ENCODE measurements around the gene SLC16A5. TPM values are rescaled to one million over a fixed set of nuclear protein-coding genes. Genes with fewer than 3 reads are reported as not detected.
A peak's percentile ranks its signal among the peaks of the same experiment; 100 is the strongest.

Gene SLC16A5
- total RNA-seq, 1 experiment from 2014 or later, result 1.2 TPM

DNA sequence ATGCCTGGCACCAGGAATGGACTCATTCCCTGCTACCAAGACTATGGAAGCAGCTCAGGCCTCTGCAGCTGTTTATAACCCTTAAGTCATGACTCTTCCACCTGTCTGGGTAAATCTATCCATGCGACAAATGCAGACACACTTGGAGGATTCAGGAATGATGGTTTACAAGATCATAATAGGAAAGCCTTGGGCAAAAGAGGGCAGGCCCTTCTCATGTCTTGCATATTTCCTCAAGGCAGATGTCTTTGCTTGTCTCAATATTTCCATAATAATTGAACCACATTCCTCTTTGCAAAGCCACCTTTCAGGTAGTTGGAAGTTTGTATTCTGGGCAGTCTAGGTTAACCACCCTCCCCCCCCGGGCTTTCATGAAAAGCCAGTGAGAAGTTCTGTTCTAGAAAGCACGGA lies 67.4 kb downstream of the SLC16A5 start:
- TF ChIP-seq EZH2 (IDR thresholded peaks at IDR 0.05; ENCODE audit: low read length, unreplicated experiment), result no peak
- H3K27ac ChIP-seq (ENCODE audit: low read length), result peak overlapping the region; percentile 63
- H3K4me3 ChIP-seq (ENCODE audit: low read length), result peak overlapping the region; percentile 25; the same call in 1 of the 2 replicates
- peaks cover 49% of the 10 kb centered on the region for H3K4me1 ChIP-seq (ENCODE audit: insufficient read depth, low read length)
- ChIA-PET CTCF (interaction anchor here (1.0 kb wide), 1 partner anchor 42 kb away, joined by 3 read pairs; no protein-coding TSS in a partner anchor), POLR2A (ENCODE audit: unreplicated experiment) (interaction anchor here (0.6 kb wide), 1 partner anchor 19 kb away, joined by 3 read pairs; no protein-coding TSS in a partner anchor)
- intact Hi-C loops (cut with micrococcal nuclease), result loop anchor here (2.0 kb wide), 1 partner anchor 30 kb away; no protein-coding TSS in a partner anchor
- no peaks in the 10 kb centered on the region for H3K9me3 ChIP-seq (ENCODE audit: low read length)
- no peaks in the 10 kb centered on the region for H3K27me3 ChIP-seq (ENCODE audit: low read length)
- no peaks in the 10 kb centered on the region for H3K9me2 ChIP-seq (replicated peaks; ENCODE audit: low read length)
- no TSS peak for BruUV-seq (replicated peaks)
- 0 out of 2 replicates have a peak overlapping the region, but pooled peaks have one; percentile 17 for H2AFZ ChIP-seq (ENCODE audit: low read length)
- H4K20me1 ChIP-seq (ENCODE audit: low read length), result peaks cover 35% of the 10 kb centered on the region
- peaks cover 18% of the 10 kb centered on the region for H3F3A ChIP-seq (ENCODE audit: low read length, unreplicated experiment)
- H3K79me2 ChIP-seq (ENCODE audit: low read length), result peaks cover 56% of the 10 kb centered on the region
- H3K9ac ChIP-seq (ENCODE audit: low read length), result no peak overlapping the region
- peak; percentile 43 for DNase-seq
- peak overlapping the region; percentile 61 for H3K4me2 ChIP-seq (ENCODE audit: low read length)
- ATAC-seq, result no peak
- 0 out of 2 replicates have a peak, but pooled peaks cover 6% of the 10 kb centered on the region for H3K36me3 ChIP-seq (ENCODE audit: low read depth, low read length)

Other genes starting within 250 kb of the SLC16A5 start
- 0.04 TPM in 1 of 2 replicates, not detected in the other for gene GRIN2C, start 228.1 kb upstream of the SLC16A5 start, total RNA-seq (2014; rRNA removed)
- 28.1 and 44.5 TPM in 2 replicates for gene FDXR, start 215.0 kb upstream of the SLC16A5 start, total RNA-seq (2014; rRNA removed)
- not detected in 2 replicates for gene FADS6, start 194.3 kb upstream of the SLC16A5 start, total RNA-seq (2014; rRNA removed)
- 0.04 TPM in 1 of 2 replicates, not detected in the other for gene USH1G, start 164.7 kb upstream of the SLC16A5 start, total RNA-seq (2014; rRNA removed)
- not detected in 2 replicates for gene OTOP2, start 163.7 kb upstream of the SLC16A5 start, total RNA-seq (2014; rRNA removed)
- not detected in 2 replicates for gene OTOP3, start 152.1 kb upstream of the SLC16A5 start, total RNA-seq (2014; rRNA removed)
- 40.6 and 51.0 TPM in 2 replicates for gene HID1, start 115.2 kb upstream of the SLC16A5 start, total RNA-seq (2014; rRNA removed)
- 35.8 and 50.9 TPM in 2 replicates for gene CDR2L, start 100.3 kb upstream of the SLC16A5 start, total RNA-seq (2014; rRNA removed)
- gene MRPL58, start 75.3 kb upstream of the SLC16A5 start, total RNA-seq (2014; rRNA removed), result 151 and 195 TPM in 2 replicates
- 361 and 374 TPM in 2 replicates for gene ATP5PD, start 41.0 kb upstream of the SLC16A5 start, total RNA-seq (2014; rRNA removed)
- gene KCTD2, start 40.7 kb upstream of the SLC16A5 start, total RNA-seq (2014; rRNA removed), result 23.8 and 28.0 TPM in 2 replicates
- gene ARMC7, start 22.0 kb downstream of the SLC16A5 start, total RNA-seq (2014; rRNA removed), result 17.0 and 17.3 TPM in 2 replicates
- 116 and 131 TPM in 2 replicates for gene NT5C, start 43.8 kb downstream of the SLC16A5 start, total RNA-seq (2014; rRNA removed)
- 674 and 705 TPM in 2 replicates for gene JPT1, start 66.6 kb downstream of the SLC16A5 start, total RNA-seq (2014; rRNA removed)
- gene SUMO2, start 95.0 kb downstream of the SLC16A5 start, total RNA-seq (2014; rRNA removed), result 244 and 282 TPM in 2 replicates
- 91.5 and 95.6 TPM in 2 replicates for gene NUP85, start 117.7 kb downstream of the SLC16A5 start, total RNA-seq (2014; rRNA removed)
- gene GGA3, start 173.7 kb downstream of the SLC16A5 start, total RNA-seq (2014; rRNA removed), result 38.8 and 40.1 TPM in 2 replicates
- 112 and 144 TPM in 2 replicates for gene MRPS7, start 173.9 kb downstream of the SLC16A5 start, total RNA-seq (2014; rRNA removed)
- 30.8 and 42.3 TPM in 2 replicates for gene MIF4GD, start 183.3 kb downstream of the SLC16A5 start, total RNA-seq (2014; rRNA removed)
- 75.0 and 76.9 TPM in 2 replicates for gene SLC25A19, start 201.5 kb downstream of the SLC16A5 start, total RNA-seq (2014; rRNA removed)